H9 (cell line): ENCODE measurements around the gene C12orf56. TPM values are rescaled to one million over a fixed set of nuclear protein-coding genes. Genes with fewer than 3 reads are reported as not detected.

ENCODE experiments used
- DNase-seq: peaks from one replicate; pipeline ENCODE4 v3.0.0-alpha.2; 2017
- H2AFZ ChIP-seq: one replicate; pipeline ENCODE4 v1.6.1; 2013; ENCODE audit warnings: mild to moderate bottlenecking, low read length, control low read depth, moderate library complexity
- H2AK5ac ChIP-seq: 2 replicates; pipeline ENCODE4 v1.6.1; 2013; ENCODE audit warnings: low read length, control low read depth, mixed read lengths; ENCODE audit not compliant: insufficient read length
- H2BK120ac ChIP-seq: one replicate; pipeline ENCODE4 v1.6.1; 2013; ENCODE audit warnings: low read depth, mild to moderate bottlenecking, low read length, control low read depth, inconsistent platforms; ENCODE audit not compliant: poor library complexity, severe bottlenecking
- H2BK12ac ChIP-seq: 2 replicates; pipeline ENCODE4 v1.6.1; 2013; ENCODE audit warnings: low read length, control low read depth, mixed read lengths, low read depth; ENCODE audit not compliant: insufficient read length
- H2BK15ac ChIP-seq: 2 replicates; pipeline ENCODE4 v1.6.1; 2013; ENCODE audit warnings: low read depth, low read length, control low read depth
- H2BK20ac ChIP-seq: one replicate; pipeline ENCODE4 v1.6.1; 2013; ENCODE audit warnings: low read depth, mild to moderate bottlenecking, low read length, control low read depth, inconsistent platforms; ENCODE audit not compliant: poor library complexity, severe bottlenecking
- H2BK5ac ChIP-seq: 2 replicates; pipeline ENCODE4 v1.6.1; 2013; ENCODE audit warnings: low read length, control low read depth, mixed read lengths; ENCODE audit not compliant: insufficient read length
- H3K14ac ChIP-seq: 2 replicates; pipeline ENCODE4 v1.6.1; 2013; ENCODE audit warnings: low read length, control low read depth; ENCODE audit not compliant: insufficient read depth
- H3K18ac ChIP-seq: 2 replicates; pipeline ENCODE4 v1.6.1; 2013; ENCODE audit warnings: low read depth, mild to moderate bottlenecking, mixed read lengths, low read length, control low read depth; ENCODE audit not compliant: insufficient read length
- H3K23ac ChIP-seq: 2 replicates; pipeline ENCODE4 v1.6.1; 2013; ENCODE audit warnings: low read length, control low read depth, mixed read lengths, low read depth; ENCODE audit not compliant: insufficient read length
- H3K23me2 ChIP-seq: 2 replicates; pipeline ENCODE4 v1.6.1; 2013; ENCODE audit warnings: low read depth, mild to moderate bottlenecking, mixed read lengths, low read length, control low read depth; ENCODE audit not compliant: insufficient read length, poor library complexity, severe bottlenecking
- H3K27ac ChIP-seq: 2 replicates; pipeline ENCODE4 v1.5.1; 2013; ENCODE audit warnings: low read length, control low read depth, mixed read lengths, low read depth; ENCODE audit not compliant: insufficient read length
- H3K27me3 ChIP-seq: 2 replicates; pipeline ENCODE4 v1.6.1; 2013; ENCODE audit warnings: low read length, control low read depth, inconsistent platforms; ENCODE audit not compliant: insufficient read depth
- H3K4ac ChIP-seq: 2 replicates; pipeline ENCODE4 v1.6.1; 2013; ENCODE audit warnings: low read depth, mild to moderate bottlenecking, control low read depth, inconsistent platforms, low read length, moderate library complexity
- H3K4me1 ChIP-seq: 2 replicates; pipeline ENCODE4 v1.6.1; 2013; ENCODE audit warnings: low read length, control low read depth, inconsistent platforms; ENCODE audit not compliant: insufficient read depth
- H3K4me2 ChIP-seq: 2 replicates; pipeline ENCODE4 v1.6.1; 2013; ENCODE audit warnings: low read length, control low read depth, mixed read lengths; ENCODE audit not compliant: insufficient read length, insufficient read depth
- H3K56ac ChIP-seq: 2 replicates; pipeline ENCODE4 v1.6.1; 2013; ENCODE audit warnings: low read depth, mild to moderate bottlenecking, mixed read lengths, low read length, control low read depth; ENCODE audit not compliant: insufficient read length
- H3K79me1 ChIP-seq: 2 replicates; pipeline ENCODE4 v1.6.1; 2013; ENCODE audit warnings: low read depth, mild to moderate bottlenecking, moderate library complexity, low read length, control low read depth, inconsistent platforms; ENCODE audit not compliant: insufficient read depth, poor library complexity, severe bottlenecking
- H3K79me2 ChIP-seq: 2 replicates; pipeline ENCODE4 v1.6.1; 2013; ENCODE audit warnings: low read length, control low read depth, inconsistent platforms; ENCODE audit not compliant: insufficient read depth
- H3K9ac ChIP-seq: 2 replicates; pipeline ENCODE4 v1.6.1; 2013; ENCODE audit warnings: low read length, control low read depth, mixed read lengths; ENCODE audit not compliant: insufficient read length; ENCODE audit errors: extremely low read depth
- H3K9me3 ChIP-seq: one replicate; pipeline ENCODE4 v1.6.1; 2013; ENCODE audit warnings: low read depth, low read length, inconsistent platforms; ENCODE audit not compliant: control insufficient read depth
- H3T11ph ChIP-seq: one replicate; pipeline ENCODE4 v1.6.1; 2013; ENCODE audit warnings: mild to moderate bottlenecking, low read length, control low read depth, inconsistent platforms
- H4K20me1 ChIP-seq: one replicate; pipeline ENCODE4 v1.6.1; 2013; ENCODE audit not compliant: control insufficient read depth, insufficient read length, insufficient read depth
- H4K5ac ChIP-seq: 2 replicates; pipeline ENCODE4 v1.6.1; 2013; ENCODE audit warnings: low read depth, mild to moderate bottlenecking, mixed read lengths, low read length, control low read depth; ENCODE audit not compliant: insufficient read length
- H4K8ac ChIP-seq: replicated peaks from 2 replicates; pipeline ENCODE4 v1.6.1; 2013; ENCODE audit warnings: low read length, control low read depth, mixed read lengths, low read depth; ENCODE audit not compliant: insufficient read length
- H4K91ac ChIP-seq: 2 replicates; pipeline ENCODE4 v1.6.1; 2013; ENCODE audit warnings: low read depth, mild to moderate bottlenecking, moderate library complexity, mixed read lengths, low read length, control low read depth; ENCODE audit not compliant: insufficient read length
- H3K27ac Mint-ChIP-seq, 3 experiments: 2 replicates in 2 of 3; 3 replicates in 1 of 3; pipeline ENCODE4 v1.8.0; 2020 to 2021; ENCODE audit warnings: mixed read lengths in 3 of 3, mild to moderate bottlenecking in 1 of 3, moderate library complexity in 1 of 3
- H3K27me3 Mint-ChIP-seq: 2 replicates; pipeline ENCODE4 v1.8.0; 2021; ENCODE audit warnings: low read depth, mild to moderate bottlenecking, moderate library complexity, mixed read lengths
- H3K36me3 Mint-ChIP-seq, 3 experiments: 2 replicates in 2 of 3; 3 replicates in 1 of 3; pipeline ENCODE4 v1.8.0; 2020 to 2021; ENCODE audit warnings: low read depth in 3 of 3, mixed read lengths in 3 of 3; ENCODE audit not compliant: insufficient read depth in 1 of 3
- H3K4me1 Mint-ChIP-seq, 2 experiments: 2 replicates each; pipeline ENCODE4 v1.8.0; 2020; ENCODE audit warnings: mixed read lengths in 2 of 2
- H3K4me3 Mint-ChIP-seq, 2 experiments: 2 replicates in 1 of 2; 3 replicates in 1 of 2; pipeline ENCODE4 v1.8.0; 2020 to 2021; ENCODE audit warnings: mild to moderate bottlenecking in 2 of 2, mixed read lengths in 2 of 2, moderate library complexity in 1 of 2
- H3K9me3 Mint-ChIP-seq, 2 experiments: 2 replicates in 1 of 2; 3 replicates in 1 of 2; pipeline ENCODE4 v1.8.0; 2020; ENCODE audit warnings: mild to moderate bottlenecking in 2 of 2, mixed read lengths in 2 of 2, moderate library complexity in 1 of 2
- CTCF ChIP-seq: fragments of 200-600 bp; sonication (generic); conservative IDR thresholded peaks from 3 replicates; pipeline ENCODE4 v1.8.0; 2021; ENCODE audit warnings: antibody characterized with exemption, mild to moderate bottlenecking
- whole genome bisulfite sequencing: extraction: QIAGEN DNeasy Blood & Tissue Kit; methylation state at CpG from one replicate; pipeline ENCODE4 v1.1.7; 2013; ENCODE audit warnings: missing lambda C conversion rate, low lambda C conversion rate, mixed read lengths; ENCODE audit not compliant: insufficient read length; ENCODE audit errors: extremely low coverage; 5-methylcytosine and 5-hydroxymethylcytosine counted together
- total RNA-seq: library from RNA; stranded (reverse); gene quantifications from 2 replicates; pipeline ENCODE4 v1.2.1, GENCODE V29; 2021

The C12orf56 gene
- total RNA-seq, 1 experiment from 2014 or later, result 2.2 TPM

- Mint-ChIP-seq H3K9me3 (peaks cover 4% of the 10 kb centered on the region in 2 experiments; a peak in 3 of 5 replicates), H3K27me3 (no peaks in the 10 kb centered on the region), H3K36me3 (peaks cover 0 to 4% (median 3%) of the 10 kb centered on the region in 3 experiments; a peak in 5 of 7 replicates), H3K4me1 (peaks cover 29% of the 10 kb centered on the region in 2 experiments), H3K27ac (no peak overlapping the region), H3K4me3 (no peak overlapping the region)
- Histone ChIP-seq H2AK5ac (no peak overlapping the region), H3K9me3 (no peaks in the 10 kb centered on the region), H4K5ac (no peak overlapping the region), H3K4ac (no peak overlapping the region), H3K23me2 (no peaks in the 10 kb centered on the region), H3K56ac (no peak overlapping the region), H2BK5ac (no peak overlapping the region), H3T11ph (no peak overlapping the region), H2BK20ac (no peak overlapping the region), H3K18ac (no peak overlapping the region), H3K9ac (no peak overlapping the region), H3K4me2 (no peak overlapping the region), H3K4me1 (peaks cover 9% of the 10 kb centered on the region), H3K23ac (no peak overlapping the region), H3K27ac (no peak overlapping the region), H4K91ac (no peak overlapping the region), H4K8ac (no peak overlapping the region), H2BK12ac (no peak overlapping the region), H3K79me1 (no peaks in the 10 kb centered on the region), H2AFZ (no peak overlapping the region), H4K20me1 (no peaks in the 10 kb centered on the region), H3K79me2 (no peaks in the 10 kb centered on the region), H2BK120ac (no peak overlapping the region), H3K27me3 (no peaks in the 10 kb centered on the region), H2BK15ac (no peak overlapping the region), H3K14ac (no peak overlapping the region)
- WGBS, result no CpG with 5 or more reads among the region's 4 CpGs
- no peak for DNase-seq
- no peak for TF ChIP-seq CTCF
Observed at GRCh38 chr12:64323006-64323405, 67.6 kb downstream of the C12orf56 start.
